Choroid plexus epithelial cell (primary cell): Measurements from ENCODE around the gene SPOCK1.

Experiments used
- DNase-seq: peaks from one replicate; pipeline ENCODE4 v3.0.0-alpha.2; 2010; ENCODE audit warnings: low read depth
- H3K4me3 ChIP-seq: 2 replicates; pipeline ENCODE4 v1.5.1; 2011; ENCODE audit warnings: low read depth, mild to moderate bottlenecking, control low read depth, low read length, moderate library complexity
- CTCF ChIP-seq: conservative IDR thresholded peaks from 2 replicates; pipeline ENCODE4 v1.5.1; 2011; ENCODE audit warnings: low read depth, mild to moderate bottlenecking, control low read depth, inconsistent platforms, low read length, moderate library complexity

The SPOCK1 gene

GRCh38 chr5:137291436-137291835, 207.7 kb downstream of the SPOCK1 start:
- TF ChIP-seq CTCF = no peak
- no peak overlapping the region for H3K4me3 ChIP-seq
- DNase-seq = no peak

DNA sequence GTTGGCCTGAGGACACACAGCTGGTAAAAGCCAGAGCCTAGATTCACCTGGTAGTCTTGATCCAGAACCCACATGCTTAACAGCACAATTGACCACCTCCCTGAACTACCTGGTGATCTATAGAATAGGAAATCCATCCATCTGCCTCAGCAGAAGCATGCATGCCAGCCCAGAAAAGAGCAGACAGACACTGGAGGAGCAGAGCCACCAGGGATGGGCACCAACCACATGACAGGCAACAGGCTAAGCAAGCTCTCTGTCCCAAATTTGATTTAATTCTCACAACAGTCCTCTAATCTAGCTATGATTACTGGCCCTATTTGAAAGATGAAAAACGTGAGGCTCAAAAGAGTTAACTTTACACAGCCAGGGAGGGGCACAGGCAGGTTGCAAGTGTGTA, 208.1 kb downstream of the SPOCK1 start:
- no peak for TF ChIP-seq CTCF
- no peak overlapping the region for H3K4me3 ChIP-seq
- DNase-seq = no peak

- no peak overlapping the region for H3K4me3 ChIP-seq
- DNase-seq = no peak
- no peak for TF ChIP-seq CTCF
These were observed 208.8 kb downstream of the SPOCK1 start for GRCh38 chr5:137290373-137290772.

DNA sequence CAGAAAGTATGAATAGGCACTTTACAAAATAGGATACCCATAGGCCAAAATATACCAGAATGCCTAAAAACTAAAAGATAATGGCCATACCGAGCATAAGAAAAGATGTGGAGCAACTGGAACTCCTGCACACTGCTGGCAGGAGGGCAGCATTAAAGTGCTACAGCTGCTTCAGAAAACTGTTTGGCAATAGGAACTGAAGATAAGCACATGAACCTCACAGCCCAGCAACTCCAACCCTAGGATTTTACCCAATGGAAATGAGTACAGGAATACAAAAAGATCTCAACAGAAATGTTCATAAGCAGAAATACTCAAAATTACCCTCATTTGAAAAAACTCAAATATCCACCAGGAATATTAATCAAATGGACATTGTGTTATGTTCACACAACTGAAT, 209.3 kb downstream of the SPOCK1 start:
- no peak for DNase-seq
- no peak overlapping the region for H3K4me3 ChIP-seq
- no peak for TF ChIP-seq CTCF

- no peak for TF ChIP-seq CTCF
- DNase-seq = no peak
- no peak overlapping the region for H3K4me3 ChIP-seq
These were observed 211.6 kb downstream of the SPOCK1 start for GRCh38 chr5:137287569-137287968.

DNA sequence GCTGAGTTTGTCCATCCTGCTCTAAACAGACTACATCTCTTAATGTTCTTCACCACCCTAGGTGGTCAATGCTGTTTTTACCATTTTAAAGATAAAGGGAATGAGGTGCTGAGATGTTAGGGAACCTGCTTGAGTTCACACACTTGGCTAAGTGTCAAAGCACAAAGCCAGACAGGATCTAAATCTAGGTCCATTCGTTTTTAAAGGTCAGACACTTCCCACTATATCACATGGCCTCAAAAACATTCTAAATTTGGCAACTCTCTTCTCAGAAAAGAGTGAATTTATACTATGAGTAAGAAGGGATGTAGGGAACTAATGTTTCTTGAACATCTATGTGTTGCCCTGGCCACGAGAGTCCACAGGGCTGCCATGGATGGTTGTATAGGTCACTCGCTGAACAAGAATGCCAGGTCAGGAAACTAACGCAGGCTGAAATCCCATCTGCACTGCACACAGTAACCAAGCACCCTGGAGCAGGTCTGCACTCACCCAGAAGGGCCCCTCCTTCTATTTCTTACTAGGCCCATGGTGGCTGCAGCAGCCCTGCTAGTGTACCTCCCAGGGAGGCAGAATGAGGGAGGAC, 213.0 kb downstream of the SPOCK1 start:
- TF ChIP-seq CTCF = no peak
- no peak overlapping the region for H3K4me3 ChIP-seq
- no peak for DNase-seq

GRCh38 chr5:137283801-137284200, 215.3 kb downstream of the SPOCK1 start:
- TF ChIP-seq CTCF = no peak
- no peak overlapping the region for H3K4me3 ChIP-seq
- DNase-seq = no peak
